ENCODE measurements around the gene THAP5.
"Not testable (repeated sequence)": the region's sequence is repeated elsewhere in the genome, so short reads cannot be mapped to it uniquely, and the experiment has no call there.

THAP5 gene

GRCh38 chr7:108557617-108558016 is 11.9 kb downstream of the THAP5 start:
- no peak for TF ChIP-seq CTCF (IDR thresholded peaks at IDR 0.05; ENCODE audit: low read depth, low read length, missing control alignments)
- no peak for DNase-seq
- Histone ChIP-seq H3K27ac (no peak overlapping the region), H3K36me3 (replicated peaks) (no peaks in the 10 kb centered on the region), H3K27me3 (replicated peaks) (no peaks in the 10 kb centered on the region), H3K4me3 (ENCODE audit: low read depth, low read length) (no peak overlapping the region)
- in situ Hi-C loops (cut with HindIII; ENCODE audit: low pct_ligation_motif_present, low sequenced_read_pairs): no loop called here

- H3K27me3 ChIP-seq (replicated peaks): no peaks in the 10 kb centered on the region
- no peak for TF ChIP-seq CTCF (IDR thresholded peaks at IDR 0.05; ENCODE audit: low read depth, low read length, missing control alignments)
- H3K4me3 ChIP-seq (ENCODE audit: low read depth, low read length): no peak overlapping the region
- no peak overlapping the region for H3K27ac ChIP-seq
- in situ Hi-C loops (cut with HindIII; ENCODE audit: low pct_ligation_motif_present, low sequenced_read_pairs): no loop called here
- H3K36me3 ChIP-seq (replicated peaks): no peaks in the 10 kb centered on the region
- DNase-seq: no peak
Observed at GRCh38 chr7:108557191-108557590, 12.3 kb downstream of the THAP5 start.

GRCh38 chr7:108556665-108557064 is 12.8 kb downstream of the THAP5 start:
- H3K36me3 ChIP-seq (replicated peaks); H3K27ac ChIP-seq; H3K27me3 ChIP-seq (replicated peaks); in situ Hi-C loops (cut with HindIII; ENCODE audit: low pct_ligation_motif_present, low sequenced_read_pairs); H3K4me3 ChIP-seq (ENCODE audit: low read depth, low read length); DNase-seq: not testable (repeated sequence)

GRCh38 chr7:108548141-108548896 is 21.2 kb downstream of the THAP5 start:
- H3K27ac ChIP-seq; H3K27me3 ChIP-seq (replicated peaks); DNase-seq; in situ Hi-C loops (cut with HindIII; ENCODE audit: low pct_ligation_motif_present, low sequenced_read_pairs); H3K4me3 ChIP-seq (ENCODE audit: low read depth, low read length); H3K36me3 ChIP-seq (replicated peaks): not testable (repeated sequence)

GRCh38 chr7:108541478-108541877 is 28.0 kb downstream of the THAP5 start:
- H3K36me3 ChIP-seq (replicated peaks): no peaks in the 10 kb centered on the region
- H3K27ac ChIP-seq: no peak overlapping the region
- no peak for TF ChIP-seq CTCF (IDR thresholded peaks at IDR 0.05; ENCODE audit: low read depth, low read length, missing control alignments)
- H3K4me3 ChIP-seq (ENCODE audit: low read depth, low read length): no peak overlapping the region
- no peaks in the 10 kb centered on the region for H3K27me3 ChIP-seq (replicated peaks)
- in situ Hi-C loops (cut with HindIII; ENCODE audit: low pct_ligation_motif_present, low sequenced_read_pairs): no loop called here
- no peak for DNase-seq

GRCh38 chr7:108538685-108539084 is 30.8 kb downstream of the THAP5 start:
- in situ Hi-C loops (cut with HindIII; ENCODE audit: low pct_ligation_motif_present, low sequenced_read_pairs); DNase-seq; H3K27ac ChIP-seq; H3K36me3 ChIP-seq (replicated peaks); H3K4me3 ChIP-seq (ENCODE audit: low read depth, low read length); H3K27me3 ChIP-seq (replicated peaks): not testable (repeated sequence)

- H3K27me3 ChIP-seq (replicated peaks); DNase-seq; H3K4me3 ChIP-seq (ENCODE audit: low read depth, low read length); H3K27ac ChIP-seq; H3K36me3 ChIP-seq (replicated peaks); in situ Hi-C loops (cut with HindIII; ENCODE audit: low pct_ligation_motif_present, low sequenced_read_pairs): not testable (repeated sequence)
Observed at GRCh38 chr7:108538236-108538635, 31.3 kb downstream of the THAP5 start.

- in situ Hi-C loops (cut with HindIII; ENCODE audit: low pct_ligation_motif_present, low sequenced_read_pairs): no loop called here
- Histone ChIP-seq H3K27me3 (replicated peaks) (no peaks in the 10 kb centered on the region), H3K4me3 (ENCODE audit: low read depth, low read length) (no peak overlapping the region), H3K36me3 (replicated peaks) (no peaks in the 10 kb centered on the region), H3K27ac (no peak overlapping the region)
- no peak for DNase-seq
- no peak for TF ChIP-seq CTCF (IDR thresholded peaks at IDR 0.05; ENCODE audit: low read depth, low read length, missing control alignments)
Observed at GRCh38 chr7:108537229-108537628, 32.3 kb downstream of the THAP5 start.
